ENCODE measurements around the gene VAV2. TPM values are rescaled to one million over a fixed set of nuclear protein-coding genes. Genes with fewer than 3 reads are reported as not detected.
A peak's percentile ranks its signal among the peaks of the same experiment; 100 is the strongest.

Gene VAV2
- total and polyA plus RNA-seq, 4 donors: 4.9 to 26.4 (median 17.0) TPM

- H3K36me3 ChIP-seq (ENCODE audit: control insufficient read depth in 4 of 4, insufficient read depth in 3 of 4, low read depth in 1 of 4, low read length in 3 of 4): peaks cover 9 to 20% (median 11%) of the 10 kb centered on the region in 4 donors
Measured at GRCh38 chr9:134028575-134029247, 36.6 kb upstream of the VAV2 start.

More at GRCh38 chr9:134028575-134029247, 36.6 kb upstream of the VAV2 start:
- H3K9ac ChIP-seq (ENCODE audit: low read depth in 1 of 2, low read length in 2 of 2): no peak overlapping the region
- TF ChIP-seq HNF4G (IDR thresholded peaks at IDR 0.05) (peak; percentile 84), FOXA2 (IDR thresholded peaks at IDR 0.05) (peak; percentile 42), EGR1 (IDR thresholded peaks at IDR 0.05; ENCODE audit: low read depth in 2 of 2) (no peak), NR2F2 (IDR thresholded peaks at IDR 0.05) (peak; percentile 63), TAF1 (conservative IDR thresholded peaks at IDR 0.05) (no peak), YY1 (IDR thresholded peaks at IDR 0.05) (peak; percentile 46), REST (IDR thresholded peaks at IDR 0.05) (no peak), ZBTB33 (IDR thresholded peaks at IDR 0.05) (peak; percentile 32), FOXA1 (IDR thresholded peaks at IDR 0.05) (no peak), RAD21 (IDR thresholded peaks at IDR 0.05) (peak; percentile 47 to 66), MAX (IDR thresholded peaks at IDR 0.05) (peak; percentile 52), SP1 (IDR thresholded peaks at IDR 0.05) (peak; percentile 94), HNF4A (conservative IDR thresholded peaks at IDR 0.05) (peak; percentile 90 to 96), JUND (IDR thresholded peaks at IDR 0.05) (peak in 1 of 2 donors; percentile 41), CTCF (IDR thresholded peaks at IDR 0.05; ENCODE audit: low read depth, low read length, missing input control) (no peak), ATF3 (IDR thresholded peaks at IDR 0.05) (peak; percentile 56), GABPA (IDR thresholded peaks at IDR 0.05 in 1 of 2, conservative IDR thresholded peaks at IDR 0.05 in 1 of 2) (no peak), RXRA (IDR thresholded peaks at IDR 0.05) (peak; percentile 80 to 90)
- WGBS: 50% methylated on average over 22 of the region's 22 CpGs
- DNase-seq (ENCODE audit: low spot score): no peak
- no peak overlapping the region for H3K4me3 ChIP-seq (ENCODE audit: low read depth in 1 of 3, low read length in 3 of 3)
- H3K27me3 ChIP-seq (ENCODE audit: control insufficient read depth in 4 of 4, insufficient read depth in 4 of 4, low read length in 3 of 4): no peaks in the 10 kb centered on the region
- H3K27ac ChIP-seq (ENCODE audit: low read depth in 1 of 2, low read length in 2 of 2): peak overlapping the region in 1 of 2 donors; percentile 25
- H3K9me3 ChIP-seq (ENCODE audit: control insufficient read depth in 4 of 4, low read length in 3 of 4): no peaks in the 10 kb centered on the region
- peaks cover 11 to 22% (median 21%) of the 10 kb centered on the region in 4 donors for H3K4me1 ChIP-seq (ENCODE audit: control insufficient read depth in 4 of 4, insufficient read depth in 4 of 4, low read length in 3 of 4)
